Measurements from ENCODE around the gene RRP1. TPM values are rescaled to one million over a fixed set of nuclear protein-coding genes. Genes with fewer than 3 reads are reported as not detected.

RRP1 gene
- total RNA-seq, 2 experiments from 2014 or later: 50.3 to 55.0 TPM

DNA sequence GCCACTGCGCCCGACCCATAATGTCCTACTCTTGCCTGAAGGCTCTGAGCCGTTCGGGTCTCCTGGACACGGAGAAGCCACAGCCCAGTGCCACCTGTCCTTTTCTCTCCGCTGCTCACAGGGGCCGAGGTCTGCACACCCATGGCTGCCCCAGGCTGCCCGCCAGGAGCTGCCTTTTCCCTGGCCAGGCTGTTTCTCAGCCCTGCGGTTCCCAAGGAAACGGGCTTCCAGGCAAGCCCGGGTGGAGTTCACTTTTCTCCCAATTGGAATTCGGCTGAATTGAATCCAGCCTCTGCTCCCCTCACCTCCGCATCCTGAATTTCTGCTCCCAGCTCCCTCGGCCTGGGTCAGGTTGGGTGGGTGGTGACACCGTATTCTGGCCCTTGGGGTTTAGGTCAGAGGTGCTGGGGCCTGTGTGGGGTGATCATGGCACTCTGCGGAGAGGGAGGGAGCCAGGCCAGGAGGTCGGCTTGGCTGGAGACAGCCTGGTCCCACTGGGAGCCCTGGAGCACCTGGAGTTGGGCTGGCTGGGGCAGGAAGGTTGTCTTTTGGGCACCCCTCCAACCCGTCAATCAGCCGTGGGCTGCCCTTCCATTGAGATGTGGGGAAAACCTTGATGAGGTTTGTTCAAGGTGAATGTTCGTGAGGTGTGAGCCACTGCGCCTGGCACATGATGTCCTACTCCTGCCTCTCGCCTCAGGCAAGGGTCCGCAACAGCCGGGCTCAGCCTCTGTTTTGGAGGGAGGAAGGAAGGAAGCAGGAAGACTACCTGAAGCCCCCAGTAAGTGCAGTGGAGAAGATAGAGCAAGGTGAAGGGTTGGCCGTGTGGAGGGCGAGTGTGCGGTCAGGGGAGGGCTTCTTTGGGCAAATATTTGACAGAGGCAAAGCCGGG, 25.1 kb downstream of the RRP1 start:
- no TSS peak for BruUV-seq (replicated peaks)
- no peak for DNase-seq (ENCODE audit: low spot score)
- Histone ChIP-seq H3K4me1 (ENCODE audit: insufficient read depth, low read length, poor library complexity, severe bottlenecking) (peaks cover 42% of the 10 kb centered on the region), H3K4me2 (ENCODE audit: low read length) (no peak overlapping the region), H2AFZ (ENCODE audit: low read length) (no peak overlapping the region), H4K20me1 (ENCODE audit: insufficient read depth, low read length) (no peaks in the 10 kb centered on the region), H3K79me2 (ENCODE audit: insufficient read depth, low read depth, low read length) (no peaks in the 10 kb centered on the region), H3K9me2 (ENCODE audit: insufficient read depth, low read length) (no peaks in the 10 kb centered on the region), H3K27ac (ENCODE audit: low read depth, low read length, poor library complexity, severe bottlenecking) (no peak overlapping the region), H3K36me3 (ENCODE audit: insufficient read depth, low read length) (no peaks in the 10 kb centered on the region), H3K4me3 (ENCODE audit: low read depth, low read length, poor library complexity, severe bottlenecking) (no peak overlapping the region), H3K9me3 (ENCODE audit: low read length) (no peaks in the 10 kb centered on the region)
- no peak for TF ChIP-seq EZH2phosphoT487 (IDR thresholded peaks at IDR 0.05; ENCODE audit: borderline replicate concordance, low read depth, low read length)
- TF ChIP-seq, protein P1, sequence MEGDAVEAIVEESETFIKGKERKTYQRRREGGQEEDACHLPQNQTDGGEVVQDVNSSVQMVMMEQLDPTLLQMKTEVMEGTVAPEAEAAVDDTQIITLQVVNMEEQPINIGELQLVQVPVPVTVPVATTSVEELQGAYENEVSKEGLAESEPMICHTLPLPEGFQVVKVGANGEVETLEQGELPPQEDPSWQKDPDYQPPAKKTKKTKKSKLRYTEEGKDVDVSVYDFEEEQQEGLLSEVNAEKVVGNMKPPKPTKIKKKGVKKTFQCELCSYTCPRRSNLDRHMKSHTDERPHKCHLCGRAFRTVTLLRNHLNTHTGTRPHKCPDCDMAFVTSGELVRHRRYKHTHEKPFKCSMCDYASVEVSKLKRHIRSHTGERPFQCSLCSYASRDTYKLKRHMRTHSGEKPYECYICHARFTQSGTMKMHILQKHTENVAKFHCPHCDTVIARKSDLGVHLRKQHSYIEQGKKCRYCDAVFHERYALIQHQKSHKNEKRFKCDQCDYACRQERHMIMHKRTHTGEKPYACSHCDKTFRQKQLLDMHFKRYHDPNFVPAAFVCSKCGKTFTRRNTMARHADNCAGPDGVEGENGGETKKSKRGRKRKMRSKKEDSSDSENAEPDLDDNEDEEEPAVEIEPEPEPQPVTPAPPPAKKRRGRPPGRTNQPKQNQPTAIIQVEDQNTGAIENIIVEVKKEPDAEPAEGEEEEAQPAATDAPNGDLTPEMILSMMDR (conservative IDR thresholded peaks at IDR 0.05; ENCODE audit: low read length): no peak
- CTCF ChIA-PET (ENCODE audit: unreplicated experiment): no interaction called here
- intact Hi-C loops (cut with micrococcal nuclease; ENCODE audit: unreplicated experiment): no loop called here
- POLR2A ChIA-PET: no interaction called here

DNA sequence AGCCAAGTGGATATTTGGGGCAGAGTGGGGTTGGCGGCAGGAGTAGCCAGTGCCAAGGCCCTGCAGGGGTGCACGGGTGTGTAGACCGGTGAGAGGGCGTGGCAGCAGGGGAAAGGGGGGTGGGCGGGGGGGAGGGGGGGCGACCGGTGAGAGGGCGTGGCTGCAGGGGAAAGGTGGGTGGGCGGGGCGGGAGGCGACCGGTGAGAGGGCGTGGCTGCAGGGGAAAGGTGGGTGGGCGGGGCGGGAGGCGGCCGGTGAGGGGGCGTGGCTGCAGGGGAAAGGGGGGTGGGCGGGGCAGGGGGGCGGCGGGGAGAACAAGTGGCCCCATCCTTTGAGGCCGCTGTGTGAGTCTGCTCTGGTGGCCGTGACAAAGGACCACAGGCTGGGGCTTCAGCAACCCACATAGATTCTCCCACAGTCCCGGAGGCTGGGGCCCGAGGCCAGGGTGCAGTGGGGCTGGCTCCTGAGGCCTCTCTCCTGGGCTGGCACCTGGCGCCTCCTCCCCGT, 25.8 kb downstream of the RRP1 start:
- Histone ChIP-seq H4K20me1 (ENCODE audit: insufficient read depth, low read length) (no peaks in the 10 kb centered on the region), H3K27ac (ENCODE audit: low read depth, low read length, poor library complexity, severe bottlenecking) (no peak overlapping the region), H3K79me2 (ENCODE audit: insufficient read depth, low read depth, low read length) (no peaks in the 10 kb centered on the region), H3K36me3 (ENCODE audit: insufficient read depth, low read length) (no peaks in the 10 kb centered on the region), H3K4me1 (ENCODE audit: insufficient read depth, low read length, poor library complexity, severe bottlenecking) (peaks cover 42% of the 10 kb centered on the region), H2AFZ (ENCODE audit: low read length) (no peak overlapping the region), H3K9me2 (ENCODE audit: insufficient read depth, low read length) (no peaks in the 10 kb centered on the region), H3K9me3 (ENCODE audit: low read length) (no peaks in the 10 kb centered on the region), H3K4me2 (ENCODE audit: low read length) (no peak overlapping the region), H3K4me3 (ENCODE audit: low read depth, low read length, poor library complexity, severe bottlenecking) (no peak overlapping the region)
- CTCF ChIA-PET (ENCODE audit: unreplicated experiment): no interaction called here
- no peak for DNase-seq (ENCODE audit: low spot score)
- POLR2A ChIA-PET: no interaction called here
- intact Hi-C loops (cut with micrococcal nuclease; ENCODE audit: unreplicated experiment): no loop called here
- TF ChIP-seq, protein P1 (conservative IDR thresholded peaks at IDR 0.05; ENCODE audit: low read length): no peak
- TF ChIP-seq EZH2phosphoT487 (IDR thresholded peaks at IDR 0.05; ENCODE audit: borderline replicate concordance, low read depth, low read length): no peak
- no TSS peak for BruUV-seq (replicated peaks)

DNA sequence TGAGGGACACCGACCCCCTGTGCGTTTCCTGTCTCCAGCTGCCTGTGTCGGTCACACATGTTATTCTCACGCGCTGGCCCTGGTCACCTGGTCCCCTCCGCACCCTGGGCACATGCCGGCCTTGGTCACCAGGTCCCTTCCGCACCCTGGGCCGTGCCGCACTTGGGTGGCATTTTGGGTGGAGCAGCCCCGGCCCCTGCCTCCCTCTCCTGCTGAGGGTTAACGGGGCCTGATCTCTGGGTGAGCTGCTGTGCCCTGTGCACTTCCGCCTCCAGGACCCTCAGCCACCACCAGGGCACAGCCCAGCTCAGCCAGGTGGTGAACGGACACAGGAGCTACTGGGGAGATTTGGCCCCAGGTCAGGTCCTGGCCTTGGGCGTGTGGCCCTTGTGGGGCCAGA, 26.6 kb downstream of the RRP1 start:
- no peak for TF ChIP-seq EZH2phosphoT487 (IDR thresholded peaks at IDR 0.05; ENCODE audit: borderline replicate concordance, low read depth, low read length)
- TF ChIP-seq, protein P1 (conservative IDR thresholded peaks at IDR 0.05; ENCODE audit: low read length): no peak
- Histone ChIP-seq H3K4me3 (ENCODE audit: low read depth, low read length, poor library complexity, severe bottlenecking) (no peak overlapping the region), H3K4me2 (ENCODE audit: low read length) (no peak overlapping the region), H2AFZ (ENCODE audit: low read length) (no peak overlapping the region), H3K4me1 (ENCODE audit: insufficient read depth, low read length, poor library complexity, severe bottlenecking) (peaks cover 36% of the 10 kb centered on the region), H3K79me2 (ENCODE audit: insufficient read depth, low read depth, low read length) (no peaks in the 10 kb centered on the region), H3K9me2 (ENCODE audit: insufficient read depth, low read length) (no peaks in the 10 kb centered on the region), H3K27ac (ENCODE audit: low read depth, low read length, poor library complexity, severe bottlenecking) (no peak overlapping the region), H4K20me1 (ENCODE audit: insufficient read depth, low read length) (no peaks in the 10 kb centered on the region), H3K9me3 (ENCODE audit: low read length) (no peaks in the 10 kb centered on the region), H3K36me3 (ENCODE audit: insufficient read depth, low read length) (no peaks in the 10 kb centered on the region)
- POLR2A ChIA-PET: no interaction called here
- CTCF ChIA-PET (ENCODE audit: unreplicated experiment): no interaction called here
- intact Hi-C loops (cut with micrococcal nuclease; ENCODE audit: unreplicated experiment): no loop called here
- BruUV-seq (replicated peaks): no TSS peak
- no peak for DNase-seq (ENCODE audit: low spot score)

Data from OCI-LY7 (cell line).